Epidermal melanocyte (primary cell): Measurements from ENCODE around the gene CEND1.
"Not testable (repeated sequence)": the region's sequence is repeated elsewhere in the genome, so short reads cannot be mapped to it uniquely, and the experiment has no call there.

Source experiments
- DNase-seq: peaks from one replicate; pipeline ENCODE4 v3.0.0; 2011; ENCODE audit warnings: low spot score; ENCODE audit not compliant: insufficient read length

CEND1 gene

GRCh38 chr11:764322-765024 is 25.4 kb downstream of the CEND1 start:
- DNase-seq: peak; percentile 2

- peak; percentile 3 for DNase-seq
Measured at GRCh38 chr11:763549-764321, 26.2 kb downstream of the CEND1 start.

GRCh38 chr11:763073-763463 is 26.8 kb downstream of the CEND1 start:
- peak; percentile 1 for DNase-seq

GRCh38 chr11:762421-763072 is 27.3 kb downstream of the CEND1 start:
- peak; percentile 93 for DNase-seq

GRCh38 chr11:761526-762108 is 28.3 kb downstream of the CEND1 start:
- DNase-seq: peak; percentile 5

- DNase-seq: peak; percentile 12
Measured at GRCh38 chr11:760236-760635, 29.7 kb downstream of the CEND1 start.

- DNase-seq: no peak
Measured at GRCh38 chr11:749731-750130, 40.2 kb downstream of the CEND1 start.

DNA sequence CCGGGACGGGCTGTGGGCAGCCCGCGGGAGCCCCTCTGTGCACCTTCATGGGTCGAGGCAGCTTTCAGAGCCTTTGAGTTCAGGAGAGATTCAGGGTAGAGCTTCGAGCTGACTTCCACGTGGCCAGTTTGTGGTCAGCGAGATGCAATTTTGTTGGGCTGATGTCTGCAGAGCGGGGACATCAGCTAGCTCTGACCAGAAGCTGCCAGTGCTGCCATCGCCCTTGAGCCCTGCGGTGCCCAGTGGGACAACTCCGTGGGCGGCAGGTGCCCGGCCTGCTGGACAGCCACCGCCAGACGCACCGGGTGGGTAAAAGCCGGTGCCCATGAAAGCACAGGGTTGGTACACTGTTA is 41.9 kb downstream of the CEND1 start:
- DNase-seq: no peak

DNA sequence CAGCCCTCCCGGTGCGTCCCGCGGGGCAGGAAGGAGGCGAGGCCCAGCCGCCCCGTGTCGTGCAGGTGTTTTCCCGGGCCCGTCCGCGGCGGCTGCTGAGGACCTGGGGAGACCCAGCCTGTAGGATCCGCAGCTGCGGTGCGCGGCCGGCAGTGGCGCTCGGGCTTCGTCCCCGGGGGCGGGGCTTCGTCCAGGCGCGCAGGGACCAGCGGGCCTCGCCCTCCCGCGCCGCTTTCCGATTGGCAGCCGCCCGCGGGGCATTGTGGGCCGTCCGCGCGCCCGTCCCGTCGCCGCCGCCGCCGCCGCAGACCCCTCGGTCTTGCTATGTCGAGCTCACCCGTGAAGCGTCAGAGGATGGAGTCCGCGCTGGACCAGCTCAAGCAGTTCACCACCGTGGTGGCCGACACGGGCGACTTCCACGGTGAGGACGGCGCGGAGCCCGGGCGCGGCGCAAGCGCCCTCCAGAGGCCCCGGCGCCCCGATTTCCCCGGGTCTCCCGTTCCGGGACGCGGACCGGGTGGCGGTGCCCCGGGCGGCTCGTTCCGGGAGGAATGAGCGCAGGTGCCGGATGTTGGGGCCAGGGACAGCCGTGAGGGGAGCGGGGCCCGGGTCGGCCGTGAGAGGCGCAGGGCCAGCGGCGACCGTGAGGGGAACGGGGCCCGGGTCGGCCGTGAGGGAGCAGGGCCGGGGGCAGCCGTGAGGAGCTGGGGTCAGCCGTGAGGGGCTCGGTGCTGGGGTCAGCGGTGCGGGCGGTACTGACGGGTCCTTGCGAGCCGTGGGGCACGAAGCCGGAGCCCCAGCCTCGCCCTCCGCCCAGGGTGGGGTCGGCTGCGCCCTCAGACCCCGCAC is 42.5 kb downstream of the CEND1 start, which contains the start of gene TALDO1:
TSS of gene TALDO1 (plus strand) at position 307 of the 849 bp plus-strand sequence. CDS start at position 325, 18 bp downstream.
- DNase-seq: peak; percentile 84

DNA sequence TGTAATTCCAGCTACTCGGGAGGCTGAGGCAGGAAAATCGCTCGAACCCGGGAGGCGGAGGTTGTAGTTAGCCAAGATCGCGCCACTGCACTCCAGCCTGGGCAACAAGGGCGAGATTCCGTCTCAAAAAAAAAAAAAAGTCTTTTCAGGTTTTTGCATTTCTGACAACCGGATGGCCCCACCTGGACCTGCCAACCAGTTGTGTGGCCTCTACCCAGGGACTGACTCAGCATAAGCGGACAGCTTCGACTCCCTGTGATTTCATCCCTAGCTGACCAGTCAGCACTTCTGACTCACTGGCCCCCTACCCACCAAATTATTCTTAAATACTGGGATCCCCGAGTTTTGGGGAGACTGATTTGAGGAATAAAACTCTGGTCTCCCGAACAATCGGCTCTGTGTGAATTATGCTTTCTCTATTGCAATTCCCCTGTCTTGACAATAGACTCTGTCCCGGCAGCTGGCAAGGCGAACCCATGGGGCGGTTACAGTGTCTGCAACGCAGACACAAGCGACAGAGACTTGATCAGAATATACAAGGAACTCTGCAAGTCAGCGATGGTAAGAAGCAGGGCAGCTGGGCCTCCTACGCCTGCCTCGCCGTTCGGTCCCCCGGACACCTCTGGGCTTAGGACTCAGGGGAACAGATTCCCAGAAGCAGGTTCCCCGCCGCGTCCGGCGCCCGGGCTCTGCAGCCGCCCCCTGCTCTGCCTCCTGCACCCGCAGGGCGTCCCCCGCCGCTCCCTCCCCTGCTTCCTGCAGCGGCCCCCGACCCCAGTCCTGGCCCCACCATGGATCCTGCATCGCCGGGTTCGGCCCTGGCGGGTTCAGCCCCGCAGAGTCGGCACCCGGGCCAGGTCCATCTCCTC is 43.4 kb downstream of the CEND1 start:
- no peak for DNase-seq

DNA sequence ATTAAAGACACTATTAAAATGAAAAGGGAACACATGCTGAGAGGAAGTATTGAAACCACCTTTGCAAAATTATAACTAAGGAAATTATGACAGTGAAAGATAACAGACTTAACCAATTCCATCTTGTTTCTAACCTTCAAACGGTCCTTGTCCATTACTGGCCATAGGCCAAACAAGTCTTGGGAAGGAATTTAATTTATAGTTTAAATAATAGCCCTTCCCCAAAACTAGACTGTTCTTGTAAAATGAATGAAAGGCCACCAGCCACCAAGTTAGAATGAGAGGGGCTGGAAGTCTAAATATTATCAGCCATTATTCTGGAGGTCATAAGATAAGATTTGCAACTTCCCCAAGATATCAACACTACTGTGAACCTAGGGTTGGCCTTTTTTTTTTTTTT is 44.5 kb downstream of the CEND1 start:
- DNase-seq: no peak

DNA sequence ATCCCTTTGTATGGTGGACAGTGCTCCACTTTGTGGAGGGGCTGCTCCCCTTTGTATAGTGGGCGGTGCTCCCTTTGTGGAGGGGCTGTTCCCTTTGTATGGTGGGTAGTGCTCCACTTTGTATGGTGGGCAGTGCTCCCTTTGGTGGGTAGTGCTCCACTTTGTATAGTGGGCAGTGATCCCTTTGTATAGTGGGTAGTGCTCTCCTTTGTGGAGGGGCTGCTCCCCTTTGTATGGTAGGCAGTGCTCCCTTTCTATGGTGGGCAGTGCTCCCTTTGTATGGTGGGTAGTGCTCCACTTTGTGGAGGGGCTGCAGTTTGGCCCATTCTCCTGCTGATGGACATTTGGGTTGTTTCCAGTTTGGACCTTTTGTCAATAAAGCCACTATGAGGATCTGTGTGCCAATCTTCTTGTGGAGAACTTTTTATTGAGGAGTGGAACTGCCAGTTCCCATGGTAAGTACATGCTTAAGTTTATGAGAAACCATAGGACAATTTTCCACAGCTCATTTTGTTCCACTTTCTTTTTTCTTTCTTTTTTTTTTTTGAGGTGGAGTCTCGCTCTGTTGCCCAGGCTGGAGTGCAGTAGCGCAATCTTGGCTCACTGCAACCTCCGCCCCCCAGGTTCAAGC is 47.2 kb downstream of the CEND1 start:
- no peak for DNase-seq

DNA sequence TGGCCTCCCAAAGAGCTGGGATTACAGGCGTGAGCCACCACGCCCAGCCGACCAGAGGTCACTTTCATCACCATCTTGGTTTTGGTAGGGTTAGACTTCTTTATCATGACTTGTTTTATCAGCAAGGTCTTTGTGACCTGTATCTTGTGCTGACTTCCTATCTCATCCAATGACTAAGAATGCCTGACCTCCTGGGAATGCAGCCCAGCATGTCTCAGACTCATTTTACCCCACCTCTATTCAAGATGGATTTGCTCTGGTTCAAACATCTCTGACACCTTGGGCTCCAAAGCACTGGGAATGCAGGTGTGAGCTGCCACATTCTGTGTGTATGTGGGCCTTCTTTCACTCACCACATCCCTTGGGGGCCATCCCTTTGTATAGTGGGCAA is 47.7 kb downstream of the CEND1 start:
- no peak for DNase-seq

DNA sequence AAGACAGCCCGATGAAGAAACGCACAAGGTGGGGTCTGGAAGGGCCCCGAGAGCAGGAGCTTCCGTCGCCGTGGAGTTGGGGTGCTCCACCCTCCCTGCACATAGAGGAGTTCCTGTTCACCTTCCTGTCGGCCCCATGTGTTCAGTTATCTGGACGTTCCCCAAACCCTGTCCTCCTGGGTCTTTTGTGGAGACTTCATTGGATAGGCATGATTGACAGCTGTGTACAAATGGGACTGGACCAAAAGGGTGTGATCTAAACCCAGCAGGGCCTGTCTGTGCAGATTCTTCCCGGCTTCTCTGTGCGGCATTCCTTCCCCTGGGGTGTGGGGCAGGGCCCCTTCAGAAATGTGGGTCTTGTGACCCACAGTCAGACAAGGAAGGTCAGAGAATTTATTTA is 52.0 kb downstream of the CEND1 start:
- DNase-seq: not testable (repeated sequence)

GRCh38 chr11:737366-737765 is 52.5 kb downstream of the CEND1 start:
- DNase-seq: no peak
